Liver (tissue), 2 donors: ENCODE results near the gene NKAPD1.

ENCODE experiments used
- TF ChIP-seq, protein P1 (sequence below): IDR thresholded peaks from 2 replicates; pipeline ENCODE4 v1.6.1; 2016; ENCODE audit warnings: antibody characterized with exemption, mild to moderate bottlenecking
- TF ChIP-seq, protein P2 (sequence below): fragments of 150-350 bp; IDR thresholded peaks from 2 replicates; pipeline ENCODE4 v1.5.1; 2017; ENCODE audit warnings: improper control_type of control experiment, low read depth, low read length; ENCODE audit not compliant: missing input control
- donor health status: healthy.

DNA sequence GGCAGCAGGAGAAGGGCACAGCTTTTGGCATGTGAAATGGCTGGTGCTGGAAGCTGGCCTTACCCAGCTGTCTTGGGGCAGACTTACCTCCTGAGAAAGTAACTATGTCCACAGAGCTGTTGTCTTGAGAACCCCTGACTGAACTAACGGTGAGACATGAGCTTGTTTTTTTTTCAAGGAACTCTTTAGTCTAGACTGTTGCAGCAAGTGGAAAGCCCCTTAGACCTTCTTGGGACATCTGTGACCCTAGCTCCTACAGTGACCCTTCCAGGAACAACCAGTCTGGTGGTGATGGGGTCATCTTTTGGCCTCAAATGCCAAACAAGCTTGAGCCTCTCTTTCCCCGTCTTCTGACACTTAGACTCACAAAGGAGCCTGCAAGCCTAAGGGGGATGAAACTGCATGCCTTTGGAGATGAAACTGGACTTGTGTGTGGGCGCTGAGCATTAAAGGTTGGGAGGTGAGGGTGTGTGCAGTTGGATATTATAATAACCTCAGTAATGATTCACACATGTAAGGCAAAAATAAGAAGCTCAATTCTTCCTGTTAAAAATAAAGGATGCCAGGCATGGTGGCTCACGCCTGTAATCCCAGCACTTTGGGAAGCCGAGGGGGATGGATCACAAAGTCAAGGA lies 48.0 kb downstream of the NKAPD1 start:
- TF ChIP-seq, protein P1, sequence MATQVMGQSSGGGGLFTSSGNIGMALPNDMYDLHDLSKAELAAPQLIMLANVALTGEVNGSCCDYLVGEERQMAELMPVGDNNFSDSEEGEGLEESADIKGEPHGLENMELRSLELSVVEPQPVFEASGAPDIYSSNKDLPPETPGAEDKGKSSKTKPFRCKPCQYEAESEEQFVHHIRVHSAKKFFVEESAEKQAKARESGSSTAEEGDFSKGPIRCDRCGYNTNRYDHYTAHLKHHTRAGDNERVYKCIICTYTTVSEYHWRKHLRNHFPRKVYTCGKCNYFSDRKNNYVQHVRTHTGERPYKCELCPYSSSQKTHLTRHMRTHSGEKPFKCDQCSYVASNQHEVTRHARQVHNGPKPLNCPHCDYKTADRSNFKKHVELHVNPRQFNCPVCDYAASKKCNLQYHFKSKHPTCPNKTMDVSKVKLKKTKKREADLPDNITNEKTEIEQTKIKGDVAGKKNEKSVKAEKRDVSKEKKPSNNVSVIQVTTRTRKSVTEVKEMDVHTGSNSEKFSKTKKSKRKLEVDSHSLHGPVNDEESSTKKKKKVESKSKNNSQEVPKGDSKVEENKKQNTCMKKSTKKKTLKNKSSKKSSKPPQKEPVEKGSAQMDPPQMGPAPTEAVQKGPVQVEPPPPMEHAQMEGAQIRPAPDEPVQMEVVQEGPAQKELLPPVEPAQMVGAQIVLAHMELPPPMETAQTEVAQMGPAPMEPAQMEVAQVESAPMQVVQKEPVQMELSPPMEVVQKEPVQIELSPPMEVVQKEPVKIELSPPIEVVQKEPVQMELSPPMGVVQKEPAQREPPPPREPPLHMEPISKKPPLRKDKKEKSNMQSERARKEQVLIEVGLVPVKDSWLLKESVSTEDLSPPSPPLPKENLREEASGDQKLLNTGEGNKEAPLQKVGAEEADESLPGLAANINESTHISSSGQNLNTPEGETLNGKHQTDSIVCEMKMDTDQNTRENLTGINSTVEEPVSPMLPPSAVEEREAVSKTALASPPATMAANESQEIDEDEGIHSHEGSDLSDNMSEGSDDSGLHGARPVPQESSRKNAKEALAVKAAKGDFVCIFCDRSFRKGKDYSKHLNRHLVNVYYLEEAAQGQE: no peak
- TF ChIP-seq, protein P2, sequence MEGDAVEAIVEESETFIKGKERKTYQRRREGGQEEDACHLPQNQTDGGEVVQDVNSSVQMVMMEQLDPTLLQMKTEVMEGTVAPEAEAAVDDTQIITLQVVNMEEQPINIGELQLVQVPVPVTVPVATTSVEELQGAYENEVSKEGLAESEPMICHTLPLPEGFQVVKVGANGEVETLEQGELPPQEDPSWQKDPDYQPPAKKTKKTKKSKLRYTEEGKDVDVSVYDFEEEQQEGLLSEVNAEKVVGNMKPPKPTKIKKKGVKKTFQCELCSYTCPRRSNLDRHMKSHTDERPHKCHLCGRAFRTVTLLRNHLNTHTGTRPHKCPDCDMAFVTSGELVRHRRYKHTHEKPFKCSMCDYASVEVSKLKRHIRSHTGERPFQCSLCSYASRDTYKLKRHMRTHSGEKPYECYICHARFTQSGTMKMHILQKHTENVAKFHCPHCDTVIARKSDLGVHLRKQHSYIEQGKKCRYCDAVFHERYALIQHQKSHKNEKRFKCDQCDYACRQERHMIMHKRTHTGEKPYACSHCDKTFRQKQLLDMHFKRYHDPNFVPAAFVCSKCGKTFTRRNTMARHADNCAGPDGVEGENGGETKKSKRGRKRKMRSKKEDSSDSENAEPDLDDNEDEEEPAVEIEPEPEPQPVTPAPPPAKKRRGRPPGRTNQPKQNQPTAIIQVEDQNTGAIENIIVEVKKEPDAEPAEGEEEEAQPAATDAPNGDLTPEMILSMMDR: no peak
